ENCODE measurements around the gene LTBP2.

The LTBP2 gene

GRCh38 chr14:74504412-74504811 lies 107.6 kb downstream of the LTBP2 start:
- TF ChIP-seq, protein P1, sequence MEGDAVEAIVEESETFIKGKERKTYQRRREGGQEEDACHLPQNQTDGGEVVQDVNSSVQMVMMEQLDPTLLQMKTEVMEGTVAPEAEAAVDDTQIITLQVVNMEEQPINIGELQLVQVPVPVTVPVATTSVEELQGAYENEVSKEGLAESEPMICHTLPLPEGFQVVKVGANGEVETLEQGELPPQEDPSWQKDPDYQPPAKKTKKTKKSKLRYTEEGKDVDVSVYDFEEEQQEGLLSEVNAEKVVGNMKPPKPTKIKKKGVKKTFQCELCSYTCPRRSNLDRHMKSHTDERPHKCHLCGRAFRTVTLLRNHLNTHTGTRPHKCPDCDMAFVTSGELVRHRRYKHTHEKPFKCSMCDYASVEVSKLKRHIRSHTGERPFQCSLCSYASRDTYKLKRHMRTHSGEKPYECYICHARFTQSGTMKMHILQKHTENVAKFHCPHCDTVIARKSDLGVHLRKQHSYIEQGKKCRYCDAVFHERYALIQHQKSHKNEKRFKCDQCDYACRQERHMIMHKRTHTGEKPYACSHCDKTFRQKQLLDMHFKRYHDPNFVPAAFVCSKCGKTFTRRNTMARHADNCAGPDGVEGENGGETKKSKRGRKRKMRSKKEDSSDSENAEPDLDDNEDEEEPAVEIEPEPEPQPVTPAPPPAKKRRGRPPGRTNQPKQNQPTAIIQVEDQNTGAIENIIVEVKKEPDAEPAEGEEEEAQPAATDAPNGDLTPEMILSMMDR (IDR thresholded peaks at IDR 0.05; ENCODE audit: low read depth, low read length, missing control alignments), result no peak
- no peak for DNase-seq
- no peak overlapping the region for H3K4me3 ChIP-seq (ENCODE audit: low read depth, low read length)
- H3K27me3 ChIP-seq (replicated peaks), result no peaks in the 10 kb centered on the region
- in situ Hi-C loops (cut with HindIII; ENCODE audit: low pct_ligation_motif_present, low sequenced_read_pairs), result no loop called here
- H3K27ac ChIP-seq, result no peak overlapping the region
- H3K36me3 ChIP-seq (replicated peaks), result peaks cover 32% of the 10 kb centered on the region

- in situ Hi-C loops (cut with HindIII; ENCODE audit: low pct_ligation_motif_present, low sequenced_read_pairs), result no loop called here
- H3K4me3 ChIP-seq (ENCODE audit: low read depth, low read length), result no peak overlapping the region
- DNase-seq, result no peak
- peaks cover 27% of the 10 kb centered on the region for H3K36me3 ChIP-seq (replicated peaks)
- no peak overlapping the region for H3K27ac ChIP-seq
- H3K27me3 ChIP-seq (replicated peaks), result no peaks in the 10 kb centered on the region
- TF ChIP-seq, protein P1 (IDR thresholded peaks at IDR 0.05; ENCODE audit: low read depth, low read length, missing control alignments), result no peak
These were observed 108.1 kb downstream of the LTBP2 start for GRCh38 chr14:74503938-74504335.

- Histone ChIP-seq H3K4me3 (ENCODE audit: low read depth, low read length) (no peak overlapping the region), H3K36me3 (replicated peaks) (peaks cover 24% of the 10 kb centered on the region), H3K27ac (no peak overlapping the region), H3K27me3 (replicated peaks) (no peaks in the 10 kb centered on the region)
- TF ChIP-seq, protein P1 (IDR thresholded peaks at IDR 0.05; ENCODE audit: low read depth, low read length, missing control alignments), result no peak
- DNase-seq, result no peak
- in situ Hi-C loops (cut with HindIII; ENCODE audit: low pct_ligation_motif_present, low sequenced_read_pairs), result no loop called here
These were observed 108.6 kb downstream of the LTBP2 start for GRCh38 chr14:74503291-74503937.

DNA sequence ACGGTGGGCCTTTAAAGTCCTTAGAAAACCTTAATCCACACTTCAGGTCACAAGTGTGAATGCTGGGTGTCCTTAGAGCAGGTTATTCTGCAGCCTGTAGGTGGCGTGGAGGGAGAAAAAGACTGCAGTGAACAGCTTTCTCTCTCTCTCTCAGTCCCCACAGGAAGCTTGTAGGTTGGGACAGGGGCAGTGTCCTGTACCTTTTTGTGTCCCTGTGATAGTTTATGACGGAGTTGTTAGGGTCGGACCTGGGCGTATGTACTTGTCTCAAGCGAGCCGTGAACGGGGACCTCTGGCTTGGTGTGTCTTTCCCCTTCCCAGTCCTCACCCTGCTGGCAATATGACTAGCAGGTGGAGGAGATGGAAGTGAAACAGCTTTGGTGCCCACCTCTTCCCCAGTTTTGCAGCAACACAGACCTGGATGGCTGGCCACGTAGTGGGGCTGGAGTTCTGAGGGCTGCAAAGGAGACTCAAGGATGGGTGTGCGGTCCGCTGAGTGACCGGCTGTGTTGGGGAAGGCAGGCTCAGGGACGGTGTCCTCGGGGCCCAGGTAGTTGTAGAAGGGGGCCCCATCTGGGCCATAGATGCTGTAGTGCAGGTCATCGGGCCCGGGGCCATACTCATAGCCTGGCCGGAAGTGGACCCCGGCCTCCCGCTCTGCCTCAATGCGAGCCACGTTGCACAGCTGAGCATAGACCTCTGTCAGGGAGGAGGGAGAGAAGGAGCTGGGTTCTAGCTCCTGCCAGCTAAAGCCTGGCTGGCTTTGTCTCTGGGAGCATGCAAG lies 109.6 kb downstream of the LTBP2 start:
- peaks cover 24% of the 10 kb centered on the region for H3K36me3 ChIP-seq (replicated peaks)

GRCh38 chr14:74501691-74502090 lies 110.3 kb downstream of the LTBP2 start:
- H3K36me3 ChIP-seq (replicated peaks), result peaks cover 20% of the 10 kb centered on the region
- H3K27ac ChIP-seq, result no peak overlapping the region
- DNase-seq, result no peak
- in situ Hi-C loops (cut with HindIII; ENCODE audit: low pct_ligation_motif_present, low sequenced_read_pairs), result no loop called here
- TF ChIP-seq, protein P1 (IDR thresholded peaks at IDR 0.05; ENCODE audit: low read depth, low read length, missing control alignments), result no peak
- H3K4me3 ChIP-seq (ENCODE audit: low read depth, low read length), result no peak overlapping the region
- H3K27me3 ChIP-seq (replicated peaks), result no peaks in the 10 kb centered on the region

More for the DNA sequence above, 109.6 kb downstream of the LTBP2 start:
- DNase-seq, result no peak
- TF ChIP-seq, protein P1 (IDR thresholded peaks at IDR 0.05; ENCODE audit: low read depth, low read length, missing control alignments), result peak; percentile 76
- H3K27me3 ChIP-seq (replicated peaks), result no peaks in the 10 kb centered on the region
- H3K4me3 ChIP-seq (ENCODE audit: low read depth, low read length), result no peak overlapping the region
- in situ Hi-C loops (cut with HindIII; ENCODE audit: low pct_ligation_motif_present, low sequenced_read_pairs), result no loop called here
- no peak overlapping the region for H3K27ac ChIP-seq

Data from brain microvascular endothelial cell (primary cell).